KMS-11 (cell line): ENCODE data around the gene MUTYH.

Experiments
- H2AFZ ChIP-seq: fragments of 200-600 bp; sonication (generic); 2 replicates; pipeline ENCODE4 v1.6.1; 2016; ENCODE audit warnings: antibody characterized with exemption, mixed run types, low read depth
- H3K27ac ChIP-seq: fragments of 200-600 bp; sonication (generic); 2 replicates; pipeline ENCODE4 v1.6.1; 2016; ENCODE audit warnings: mild to moderate bottlenecking, mixed run types
- H3K27me3 ChIP-seq: fragments of 200-600 bp; sonication (generic); 2 replicates; pipeline ENCODE4 v1.6.1; 2017; ENCODE audit warnings: mild to moderate bottlenecking, low read depth, mixed run types, moderate library complexity; ENCODE audit not compliant: insufficient read depth
- H3K36me3 ChIP-seq: fragments of 200-600 bp; sonication (generic); 2 replicates; pipeline ENCODE4 v1.6.1; 2017; ENCODE audit warnings: mild to moderate bottlenecking, mixed run types; ENCODE audit not compliant: insufficient read depth
- H3K4me1 ChIP-seq: fragments of 200-600 bp; sonication (generic); 2 replicates; pipeline ENCODE4 v1.6.1; 2016; ENCODE audit warnings: mild to moderate bottlenecking, low read depth, mixed run types; ENCODE audit not compliant: poor library complexity, severe bottlenecking
- H3K4me2 ChIP-seq: fragments of 200-600 bp; sonication (generic); 2 replicates; pipeline ENCODE4 v1.7.0; 2016; ENCODE audit warnings: mild to moderate bottlenecking, mixed run types
- H3K4me3 ChIP-seq: fragments of 200-600 bp; sonication (generic); IDR thresholded peaks from 2 replicates; pipeline ENCODE4 v1.6.1; 2017; ENCODE audit warnings: low read depth, low read length, mixed read lengths; ENCODE audit not compliant: insufficient read depth
- H3K79me2 ChIP-seq: fragments of 200-600 bp; sonication (generic); 2 replicates; pipeline ENCODE4 v1.6.1; 2016; ENCODE audit warnings: low read depth, mixed run types; ENCODE audit not compliant: insufficient read depth
- H3K9ac ChIP-seq: fragments of 200-600 bp; sonication (generic); 2 replicates; pipeline ENCODE4 v1.6.1; 2016; ENCODE audit warnings: mild to moderate bottlenecking, mixed run types
- H4K20me1 ChIP-seq: fragments of 200-600 bp; sonication (generic); 2 replicates; pipeline ENCODE4 v1.6.1; 2016; ENCODE audit warnings: mild to moderate bottlenecking, mixed run types; ENCODE audit not compliant: insufficient read depth
- TF ChIP-seq, protein P1 (sequence below): fragments of 200-600 bp; sonication (generic); conservative IDR thresholded peaks from 2 replicates; pipeline ENCODE4 v1.6.1; 2017; ENCODE audit warnings: low read depth, mild to moderate bottlenecking, antibody characterized with exemption, low read length, moderate library complexity, mixed read lengths

MUTYH gene

DNA sequence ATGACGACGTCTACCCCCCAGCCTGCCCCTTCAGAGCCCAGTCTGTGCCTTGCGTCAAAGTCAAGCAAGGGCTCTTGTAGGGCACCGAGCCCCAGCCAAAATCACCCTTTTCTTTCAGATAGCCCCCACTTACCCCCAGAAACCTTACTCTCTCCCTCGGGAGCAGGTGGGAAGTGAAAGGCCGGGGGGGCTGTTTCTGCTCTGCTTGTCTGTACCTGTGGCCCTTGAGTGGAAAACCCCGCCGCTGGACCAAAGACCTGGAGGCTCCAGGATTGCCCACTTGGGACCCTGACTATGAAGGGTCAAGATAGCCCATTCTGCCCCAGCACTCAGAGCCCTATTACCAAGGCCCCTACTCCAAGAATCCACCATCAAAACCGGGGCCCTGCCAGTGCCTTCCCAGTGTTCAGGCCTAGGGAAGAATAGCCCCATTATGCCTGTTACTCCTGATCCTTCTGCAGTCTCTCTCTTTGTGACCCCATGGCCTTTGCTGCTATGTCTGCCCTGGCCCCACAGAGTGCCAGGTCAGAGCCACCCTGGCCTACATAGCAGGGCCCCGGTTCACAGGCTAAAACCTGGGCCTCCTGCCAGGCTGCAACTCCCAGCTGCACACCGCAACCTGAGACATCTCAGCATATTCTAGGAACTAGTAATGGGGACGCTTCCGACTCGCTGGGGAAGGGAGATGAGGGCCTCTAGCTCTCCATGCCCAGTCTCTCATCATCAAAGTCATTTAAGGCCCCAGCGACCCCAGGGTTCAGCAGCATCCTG is 35.7 kb downstream of the MUTYH start:
- peak overlapping the region; percentile 74 for H2AFZ ChIP-seq
- peak overlapping the region; percentile 94 for H3K4me2 ChIP-seq
- no peaks in the 10 kb centered on the region for H3K79me2 ChIP-seq
- peak overlapping the region; percentile 87 for H3K9ac ChIP-seq
- no peaks in the 10 kb centered on the region for H3K36me3 ChIP-seq
- TF ChIP-seq, protein P1, sequence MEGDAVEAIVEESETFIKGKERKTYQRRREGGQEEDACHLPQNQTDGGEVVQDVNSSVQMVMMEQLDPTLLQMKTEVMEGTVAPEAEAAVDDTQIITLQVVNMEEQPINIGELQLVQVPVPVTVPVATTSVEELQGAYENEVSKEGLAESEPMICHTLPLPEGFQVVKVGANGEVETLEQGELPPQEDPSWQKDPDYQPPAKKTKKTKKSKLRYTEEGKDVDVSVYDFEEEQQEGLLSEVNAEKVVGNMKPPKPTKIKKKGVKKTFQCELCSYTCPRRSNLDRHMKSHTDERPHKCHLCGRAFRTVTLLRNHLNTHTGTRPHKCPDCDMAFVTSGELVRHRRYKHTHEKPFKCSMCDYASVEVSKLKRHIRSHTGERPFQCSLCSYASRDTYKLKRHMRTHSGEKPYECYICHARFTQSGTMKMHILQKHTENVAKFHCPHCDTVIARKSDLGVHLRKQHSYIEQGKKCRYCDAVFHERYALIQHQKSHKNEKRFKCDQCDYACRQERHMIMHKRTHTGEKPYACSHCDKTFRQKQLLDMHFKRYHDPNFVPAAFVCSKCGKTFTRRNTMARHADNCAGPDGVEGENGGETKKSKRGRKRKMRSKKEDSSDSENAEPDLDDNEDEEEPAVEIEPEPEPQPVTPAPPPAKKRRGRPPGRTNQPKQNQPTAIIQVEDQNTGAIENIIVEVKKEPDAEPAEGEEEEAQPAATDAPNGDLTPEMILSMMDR = no peak
- H3K27me3 ChIP-seq = no peaks in the 10 kb centered on the region
- H3K4me1 ChIP-seq = peaks cover 21% of the 10 kb centered on the region
- H4K20me1 ChIP-seq = no peaks in the 10 kb centered on the region
- H3K4me3 ChIP-seq = peak overlapping the region; percentile 10
- H3K27ac ChIP-seq = peak overlapping the region; percentile 75

DNA sequence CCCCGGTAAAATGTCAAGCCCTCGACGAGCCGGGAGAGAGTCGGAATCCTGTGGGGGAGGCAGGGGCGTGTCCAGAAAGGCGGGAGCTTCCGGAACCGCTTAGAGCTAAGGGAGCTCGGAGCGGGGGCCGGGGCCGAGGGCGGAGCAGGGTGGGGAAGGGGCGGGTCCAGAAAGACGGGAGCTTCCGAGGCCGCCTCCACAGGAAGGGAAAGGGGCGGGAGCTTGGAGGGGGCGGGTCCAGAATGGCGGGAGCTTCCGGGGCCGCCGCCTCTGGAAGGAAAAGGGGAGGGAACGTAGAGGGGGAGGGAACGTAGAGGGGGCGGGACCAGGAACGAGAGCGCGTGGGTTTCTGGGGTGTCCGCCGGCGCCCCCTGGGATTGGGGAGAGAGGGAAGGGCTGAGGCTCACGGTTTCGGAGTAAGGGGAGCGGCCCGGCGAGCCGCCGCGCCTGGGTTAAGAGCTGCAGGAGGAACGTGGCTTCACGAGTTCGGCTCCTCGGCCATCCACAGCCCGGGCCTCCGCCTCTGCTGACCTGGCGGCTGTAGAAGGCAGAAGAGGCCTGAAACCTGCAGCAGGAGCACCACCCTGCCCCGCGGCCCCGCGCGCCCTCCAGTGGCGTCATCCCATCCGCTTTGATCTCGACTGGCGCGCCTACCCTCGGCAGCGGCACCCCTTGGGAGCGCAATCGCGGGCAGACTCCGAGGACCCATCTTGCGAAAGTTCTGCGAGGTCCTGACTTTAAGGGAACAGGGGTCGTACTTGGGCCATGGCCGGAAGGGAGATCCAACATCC is 36.5 kb downstream of the MUTYH start:
- Histone ChIP-seq H2AFZ (peak overlapping the region; percentile 91), H3K4me1 (peaks cover 24% of the 10 kb centered on the region), H3K79me2 (no peaks in the 10 kb centered on the region), H3K4me3 (peak overlapping the region; percentile 60), H3K27ac (peak overlapping the region; percentile 75), H3K4me2 (peak overlapping the region; percentile 94), H3K9ac (peak overlapping the region; percentile 87), H3K36me3 (no peaks in the 10 kb centered on the region), H4K20me1 (no peaks in the 10 kb centered on the region), H3K27me3 (no peaks in the 10 kb centered on the region)
- TF ChIP-seq, protein P1 = peak; percentile 68

DNA sequence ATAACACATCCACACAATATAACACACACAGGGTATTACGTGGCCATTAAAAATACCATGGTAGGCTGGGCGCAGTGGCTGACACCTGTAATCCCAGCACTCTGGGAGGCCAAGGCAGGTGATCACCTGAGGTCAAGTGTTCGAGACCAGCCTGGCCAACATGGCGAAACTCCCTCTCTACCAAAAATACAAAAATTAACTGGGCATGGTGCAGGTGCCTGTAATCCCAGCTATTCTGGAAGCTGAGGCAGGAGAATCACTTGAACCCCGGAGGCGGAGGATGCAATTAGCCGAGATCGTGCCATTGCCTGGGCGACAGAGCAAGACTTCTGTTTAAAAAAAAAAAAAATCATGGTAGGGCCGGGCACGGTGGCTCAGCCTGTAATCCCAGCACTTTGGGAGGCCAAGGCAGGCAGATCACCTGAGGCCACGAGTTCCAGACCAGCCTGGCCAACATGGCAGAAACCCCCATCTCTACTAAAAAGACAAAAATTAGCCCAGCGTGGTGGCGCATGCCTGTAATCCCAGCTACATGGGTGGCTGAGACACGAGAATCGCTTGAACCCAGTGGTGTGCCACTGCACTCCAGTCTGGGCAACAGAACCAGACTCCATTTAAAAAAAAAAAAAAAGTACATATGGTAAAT is 37.6 kb downstream of the MUTYH start:
- peak overlapping the region; percentile 60 for H3K4me3 ChIP-seq
- no peaks in the 10 kb centered on the region for H4K20me1 ChIP-seq
- no peaks in the 10 kb centered on the region for H3K79me2 ChIP-seq
- no peak overlapping the region for H3K27ac ChIP-seq
- peak overlapping the region; percentile 56; the same call in 1 of the 2 replicates for H3K9ac ChIP-seq
- peak overlapping the region; percentile 60 for H3K4me2 ChIP-seq
- TF ChIP-seq, protein P1 = no peak
- no peaks in the 10 kb centered on the region for H3K36me3 ChIP-seq
- H2AFZ ChIP-seq = peak overlapping the region; percentile 91; the same call in 1 of the 2 replicates
- no peaks in the 10 kb centered on the region for H3K27me3 ChIP-seq
- peaks cover 24% of the 10 kb centered on the region for H3K4me1 ChIP-seq

DNA sequence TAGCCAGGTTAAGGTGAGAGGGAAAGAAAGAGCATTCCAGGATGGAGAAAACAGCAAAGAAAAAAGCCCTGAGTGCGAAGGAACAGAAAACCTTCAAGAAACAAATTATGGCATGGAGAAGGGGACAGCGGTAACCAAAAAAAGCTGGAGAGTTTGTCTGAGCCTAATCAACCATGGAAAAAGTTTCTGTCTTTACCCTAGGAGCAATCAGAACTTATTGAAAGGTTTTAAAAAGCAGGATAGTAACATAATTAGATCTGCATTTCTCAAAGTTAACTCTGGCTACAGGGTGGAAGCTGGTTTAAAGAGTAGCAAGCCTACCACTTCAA is 39.6 kb downstream of the MUTYH start:
- Histone ChIP-seq H3K9ac (no peak overlapping the region), H3K4me2 (no peak overlapping the region), H2AFZ (no peak overlapping the region), H3K79me2 (no peaks in the 10 kb centered on the region), H3K36me3 (no peaks in the 10 kb centered on the region), H3K27me3 (no peaks in the 10 kb centered on the region), H4K20me1 (no peaks in the 10 kb centered on the region), H3K27ac (no peak overlapping the region), H3K4me1 (peaks cover 24% of the 10 kb centered on the region), H3K4me3 (no peak overlapping the region)
- TF ChIP-seq, protein P1 = no peak
